ENCODE results near the gene PRR14.
"Not testable (repeated sequence)": the region's sequence is repeated elsewhere in the genome, so short reads cannot be mapped to it uniquely, and the experiment has no call there.

PRR14 gene

GRCh38 chr16:30633526-30633925 is 17.2 kb upstream of the PRR14 start:
- no peak for TF ChIP-seq CTCF (conservative IDR thresholded peaks at IDR 0.05; ENCODE audit: low read depth, low read length)
- DNase-seq (ENCODE audit: low read depth) = no peak
- peak overlapping the region; percentile 85 for H3K4me3 ChIP-seq (ENCODE audit: low read depth, low read length)

GRCh38 chr16:30636599-30636998 is 14.2 kb upstream of the PRR14 start:
- no peak for TF ChIP-seq CTCF (conservative IDR thresholded peaks at IDR 0.05; ENCODE audit: low read depth, low read length)
- no peak overlapping the region for H3K4me3 ChIP-seq (ENCODE audit: low read depth, low read length)
- DNase-seq (ENCODE audit: low read depth) = no peak

GRCh38 chr16:30637139-30637538 is 13.6 kb upstream of the PRR14 start:
- not testable (repeated sequence) for DNase-seq (ENCODE audit: low read depth); H3K4me3 ChIP-seq (ENCODE audit: low read depth, low read length)

GRCh38 chr16:30637944-30638343 is 12.8 kb upstream of the PRR14 start:
- TF ChIP-seq CTCF (conservative IDR thresholded peaks at IDR 0.05; ENCODE audit: low read depth, low read length) = peak; percentile 74
- no peak overlapping the region for H3K4me3 ChIP-seq (ENCODE audit: low read depth, low read length)
- peak; percentile 71 for DNase-seq (ENCODE audit: low read depth)

- no peak for TF ChIP-seq CTCF (conservative IDR thresholded peaks at IDR 0.05; ENCODE audit: low read depth, low read length)
- H3K4me3 ChIP-seq (ENCODE audit: low read depth, low read length) = no peak overlapping the region
- DNase-seq (ENCODE audit: low read depth) = no peak
Observed at GRCh38 chr16:30641378-30641982, 9.3 kb upstream of the PRR14 start.

GRCh38 chr16:30644334-30644830 is 6.4 kb upstream of the PRR14 start:
- no peak for DNase-seq (ENCODE audit: low read depth)
- no peak for TF ChIP-seq CTCF (conservative IDR thresholded peaks at IDR 0.05; ENCODE audit: low read depth, low read length)
- H3K4me3 ChIP-seq (ENCODE audit: low read depth, low read length) = no peak overlapping the region

GRCh38 chr16:30645727-30646126 is 5.0 kb upstream of the PRR14 start:
- TF ChIP-seq CTCF (conservative IDR thresholded peaks at IDR 0.05; ENCODE audit: low read depth, low read length) = no peak
- H3K4me3 ChIP-seq (ENCODE audit: low read depth, low read length) = no peak overlapping the region

More at GRCh38 chr16:30645727-30646126, 5.0 kb upstream of the PRR14 start:
- DNase-seq (ENCODE audit: low read depth) = no peak

Measured in choroid plexus epithelial cell (primary cell).